ENCODE data around the gene VPS33B.

Gene VPS33B

GRCh38 chr15:91039996-91040395 lies 17.6 kb upstream of the VPS33B start:
- no peak for TF ChIP-seq POLR2AphosphoS5 (IDR thresholded peaks at IDR 0.05; ENCODE audit: low read depth, low read length)
- TF ChIP-seq REST (IDR thresholded peaks at IDR 0.05; ENCODE audit: insufficient read depth in 1 of 2, low read depth in 2 of 2, low read length in 2 of 2): no peak
- no peak for TF ChIP-seq TAF1 (IDR thresholded peaks at IDR 0.05; ENCODE audit: borderline replicate concordance, insufficient read depth, low read length)
- TF ChIP-seq FOXP2 (optimal IDR thresholded peaks at IDR 0.05; ENCODE audit: borderline replicate concordance, extremely low read depth, extremely low read length, insufficient read depth): no peak
- no peak for TF ChIP-seq SIN3A (IDR thresholded peaks at IDR 0.05; ENCODE audit: borderline replicate concordance, insufficient read depth, low read length)

GRCh38 chr15:91032919-91033803 lies 10.8 kb upstream of the VPS33B start:
- TF ChIP-seq FOXP2 (optimal IDR thresholded peaks at IDR 0.05; ENCODE audit: borderline replicate concordance, extremely low read depth, extremely low read length, insufficient read depth): no peak
- no peak for TF ChIP-seq POLR2AphosphoS5 (IDR thresholded peaks at IDR 0.05; ENCODE audit: low read depth, low read length)
- no peak for TF ChIP-seq REST (IDR thresholded peaks at IDR 0.05; ENCODE audit: insufficient read depth in 1 of 2, low read depth in 2 of 2, low read length in 2 of 2)
- no peak for TF ChIP-seq SIN3A (IDR thresholded peaks at IDR 0.05; ENCODE audit: borderline replicate concordance, insufficient read depth, low read length)
- TF ChIP-seq TAF1 (IDR thresholded peaks at IDR 0.05; ENCODE audit: borderline replicate concordance, insufficient read depth, low read length): no peak

- TF ChIP-seq REST (IDR thresholded peaks at IDR 0.05; ENCODE audit: insufficient read depth in 1 of 2, low read depth in 2 of 2, low read length in 2 of 2) (no peak), FOXP2 (optimal IDR thresholded peaks at IDR 0.05; ENCODE audit: borderline replicate concordance, extremely low read depth, extremely low read length, insufficient read depth) (no peak), SIN3A (IDR thresholded peaks at IDR 0.05; ENCODE audit: borderline replicate concordance, insufficient read depth, low read length) (no peak), TAF1 (IDR thresholded peaks at IDR 0.05; ENCODE audit: borderline replicate concordance, insufficient read depth, low read length) (no peak), POLR2AphosphoS5 (IDR thresholded peaks at IDR 0.05; ENCODE audit: low read depth, low read length) (no peak)
Measured at GRCh38 chr15:91031796-91032195, 9.4 kb upstream of the VPS33B start.

GRCh38 chr15:91027677-91028076 lies 5.3 kb upstream of the VPS33B start:
- TF ChIP-seq SIN3A (IDR thresholded peaks at IDR 0.05; ENCODE audit: borderline replicate concordance, insufficient read depth, low read length) (no peak), REST (IDR thresholded peaks at IDR 0.05; ENCODE audit: insufficient read depth in 1 of 2, low read depth in 2 of 2, low read length in 2 of 2) (no peak), TAF1 (IDR thresholded peaks at IDR 0.05; ENCODE audit: borderline replicate concordance, insufficient read depth, low read length) (no peak), POLR2AphosphoS5 (IDR thresholded peaks at IDR 0.05; ENCODE audit: low read depth, low read length) (no peak), FOXP2 (optimal IDR thresholded peaks at IDR 0.05; ENCODE audit: borderline replicate concordance, extremely low read depth, extremely low read length, insufficient read depth) (no peak)
